Skeletal muscle cell (primary cell): Measurements from ENCODE around the gene CRAT.

Experiments
- DNase-seq: peaks from one replicate; pipeline ENCODE4 v3.0.0-alpha.2; 2010; ENCODE audit warnings: low read depth
- H3K4me3 ChIP-seq: 2 replicates; pipeline ENCODE4 v1.5.1; 2011; ENCODE audit warnings: low read depth, mild to moderate bottlenecking, control low read depth, low read length, moderate library complexity

The CRAT gene

DNA sequence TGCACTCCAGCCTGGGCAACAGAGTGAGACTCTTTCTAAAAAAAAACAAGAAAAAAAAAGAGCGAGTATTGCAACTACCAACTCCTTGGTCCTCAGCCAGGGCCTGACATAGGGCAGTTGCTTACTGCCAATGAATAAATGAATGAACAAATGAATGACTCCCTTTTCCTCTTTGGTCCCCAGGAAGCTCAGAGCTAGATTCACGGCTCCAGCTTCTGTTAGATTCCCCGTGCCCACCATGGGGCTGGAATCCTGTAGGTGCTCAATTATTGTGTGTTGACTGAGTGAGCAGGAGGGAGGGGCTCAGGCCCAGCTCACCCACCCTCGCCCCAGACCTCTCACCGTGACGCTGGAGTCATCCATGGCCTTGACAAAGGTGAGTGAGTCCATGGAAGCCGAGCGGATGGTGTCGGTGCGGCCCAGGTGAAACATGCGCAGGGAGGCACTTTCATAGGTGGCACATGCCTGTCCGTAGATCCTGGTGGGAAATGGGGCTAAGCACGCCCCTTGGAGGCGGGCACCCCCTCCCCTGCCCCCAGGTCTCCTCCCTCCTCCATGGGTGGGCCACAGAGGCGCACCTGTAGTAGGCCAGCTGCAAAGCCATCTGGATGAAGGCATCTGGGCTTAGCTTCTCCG lies 12.8 kb downstream of the CRAT start:
- no peak for DNase-seq
- H3K4me3 ChIP-seq: no peak overlapping the region

DNA sequence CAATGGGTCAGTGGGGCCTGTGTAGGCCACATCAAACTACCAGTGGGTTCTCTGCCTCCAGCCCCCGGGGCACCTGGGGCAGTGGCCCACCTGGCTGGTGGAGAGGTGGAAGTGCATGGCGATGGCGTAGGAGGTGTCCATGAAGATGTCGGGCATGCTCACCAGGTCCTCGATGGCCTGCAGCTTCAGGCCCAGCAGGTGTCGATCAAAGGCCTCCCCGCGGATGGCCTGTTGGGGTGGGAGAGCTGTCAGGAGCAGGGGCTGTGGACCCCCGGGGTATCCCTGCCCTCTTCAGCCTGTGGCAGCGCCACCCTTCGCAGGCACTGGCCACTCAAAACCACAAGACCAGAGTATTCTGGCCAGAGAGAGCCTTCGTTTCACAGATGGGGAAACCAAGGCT lies 14.7 kb downstream of the CRAT start:
- no peak overlapping the region for H3K4me3 ChIP-seq
- DNase-seq: no peak

DNA sequence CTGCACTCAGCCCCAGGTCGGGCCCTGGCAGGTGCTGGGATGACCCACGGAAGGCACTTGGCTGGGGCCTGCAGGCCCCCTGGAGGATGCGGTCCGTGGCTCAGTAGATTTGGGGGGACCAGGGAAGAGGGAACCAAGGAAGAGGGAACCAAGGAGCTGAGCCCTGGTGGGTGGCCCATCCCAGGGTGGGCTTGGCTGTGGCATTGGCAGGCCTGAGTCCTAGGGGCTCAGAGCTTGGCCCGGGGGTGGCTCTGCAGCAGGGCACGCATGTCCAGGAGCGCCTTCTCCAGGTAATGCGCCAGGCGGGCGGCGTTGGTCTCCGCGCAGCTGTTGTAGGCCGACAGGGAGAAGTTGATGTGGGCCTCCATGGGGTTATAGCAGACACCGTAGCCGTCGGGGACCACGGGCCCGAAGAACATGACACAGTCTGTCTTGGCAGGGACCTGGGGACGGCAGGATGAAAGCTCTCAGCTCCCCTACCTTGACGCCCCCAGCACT lies 15.4 kb downstream of the CRAT start:
- H3K4me3 ChIP-seq: no peak overlapping the region
- DNase-seq: no peak

DNA sequence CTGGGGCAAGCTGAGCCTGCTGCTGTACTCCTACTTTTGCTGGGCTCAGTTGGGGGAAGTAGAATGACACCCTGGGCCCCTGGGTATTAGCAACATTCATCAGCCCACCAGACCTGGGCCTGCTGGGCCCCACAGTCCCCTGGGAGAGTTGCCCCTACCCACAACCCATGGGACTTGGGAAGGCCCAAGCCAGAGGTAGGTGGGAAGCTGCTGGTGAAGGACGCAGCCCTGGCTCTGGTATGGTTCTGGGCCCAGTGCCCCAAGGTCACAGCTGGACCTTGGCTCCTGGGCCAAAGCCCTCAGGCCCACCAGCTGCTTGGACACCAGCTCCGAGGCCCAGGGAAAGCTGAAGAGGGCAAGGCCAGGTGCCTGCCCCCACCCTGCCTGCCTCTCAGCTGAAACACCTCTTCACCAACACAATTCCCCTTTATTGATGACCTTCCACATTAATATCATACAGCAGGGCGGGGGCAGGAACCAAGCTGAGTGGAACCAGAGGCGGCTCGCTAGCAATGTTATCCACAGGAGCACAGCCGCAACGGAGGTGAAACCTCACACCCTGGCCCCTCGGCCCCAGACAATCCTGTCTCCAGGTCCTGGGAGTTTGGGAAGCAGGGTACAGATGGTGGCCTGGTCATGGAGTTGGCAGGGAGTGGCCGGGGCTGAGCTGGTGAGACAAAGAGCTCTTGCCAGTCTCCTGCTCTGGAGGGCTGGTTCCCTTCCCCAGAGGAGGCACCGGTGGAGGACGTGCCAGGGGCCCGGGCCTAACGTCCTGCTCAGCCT lies 16.0 kb downstream of the CRAT start:
- no peak overlapping the region for H3K4me3 ChIP-seq
- DNase-seq: no peak

DNA sequence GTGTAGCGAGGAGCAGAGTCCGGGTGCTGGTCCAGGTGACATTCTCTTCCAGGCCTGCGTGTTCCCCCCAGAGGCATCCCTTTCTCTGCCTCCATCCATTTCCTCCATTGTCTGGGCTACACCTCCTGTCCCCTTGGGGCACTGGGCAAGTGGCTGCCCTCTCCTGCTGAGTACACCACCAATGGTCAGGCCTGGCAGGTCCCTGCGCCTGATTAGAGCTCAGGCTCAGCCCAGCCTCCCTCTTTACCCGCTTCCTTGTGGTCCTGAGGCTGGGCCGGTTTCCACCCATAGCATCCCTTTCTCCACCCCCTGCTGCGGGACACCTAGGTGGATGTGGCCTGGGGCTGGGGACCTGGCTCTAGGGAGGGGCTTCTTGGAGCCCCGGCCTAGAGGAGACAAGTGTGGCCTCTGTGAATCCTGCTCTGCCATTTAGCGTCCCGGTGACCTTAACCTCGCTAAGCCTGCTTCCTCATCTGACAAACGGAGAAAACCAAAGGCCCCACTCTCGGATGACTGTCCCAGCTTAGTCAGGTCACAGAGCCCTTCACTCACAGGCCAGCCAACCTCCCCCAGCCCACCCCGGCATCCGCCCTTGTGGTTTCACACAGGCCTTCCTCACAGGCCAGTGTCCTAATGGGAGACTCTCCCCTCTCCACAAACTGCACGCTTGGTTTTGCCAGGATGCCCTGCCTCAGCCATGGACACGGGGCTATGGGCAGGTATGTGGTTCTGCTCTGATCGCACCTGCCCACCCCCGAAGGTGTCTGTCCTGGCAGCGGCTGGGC lies 16.8 kb downstream of the CRAT start:
- no peak for DNase-seq
- H3K4me3 ChIP-seq: no peak overlapping the region

DNA sequence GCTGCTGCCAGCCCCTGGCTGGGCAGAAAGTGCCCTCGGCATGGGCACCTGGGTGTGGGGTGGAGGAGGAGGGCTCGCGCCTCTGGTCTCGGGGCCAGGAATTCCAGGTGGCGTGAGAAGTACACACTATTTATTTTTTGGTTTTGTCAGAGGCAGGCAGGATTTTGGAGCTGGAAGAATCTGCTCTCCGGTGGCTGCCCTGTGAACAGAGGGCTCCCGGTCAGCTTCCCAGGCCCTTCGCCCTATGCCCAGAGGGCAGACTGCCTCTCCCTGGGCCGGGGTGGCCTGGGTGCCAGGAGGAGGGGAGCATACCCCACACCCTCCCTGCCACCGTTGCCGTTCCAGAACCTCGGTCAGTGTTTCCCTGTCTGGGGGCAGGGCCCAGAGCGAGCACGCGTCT lies 21.3 kb downstream of the CRAT start:
- DNase-seq: no peak

DNA sequence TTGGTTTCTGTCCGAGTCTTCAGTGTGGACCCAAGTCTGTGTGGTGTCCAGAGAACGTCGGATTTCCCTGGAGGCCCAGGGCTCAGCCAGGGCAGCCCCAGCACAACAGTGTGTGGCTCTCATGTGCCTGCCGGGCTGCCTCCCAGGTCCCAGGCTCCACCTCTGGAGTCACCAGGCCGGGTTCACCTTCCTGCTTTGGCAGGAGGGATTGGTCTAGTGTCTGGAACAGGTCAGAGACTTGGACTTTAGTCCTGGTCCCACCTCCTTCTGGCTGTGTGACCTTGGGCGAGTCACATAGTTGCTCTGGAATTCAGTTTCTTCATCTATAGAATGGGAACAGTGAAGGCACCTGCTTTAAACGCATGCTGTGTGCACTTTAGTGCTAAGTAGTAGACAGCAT lies 26.5 kb downstream of the CRAT start:
- DNase-seq: no peak
- no peak overlapping the region for H3K4me3 ChIP-seq

More for the DNA sequence above, 21.3 kb downstream of the CRAT start:
- H3K4me3 ChIP-seq: no peak overlapping the region

DNA sequence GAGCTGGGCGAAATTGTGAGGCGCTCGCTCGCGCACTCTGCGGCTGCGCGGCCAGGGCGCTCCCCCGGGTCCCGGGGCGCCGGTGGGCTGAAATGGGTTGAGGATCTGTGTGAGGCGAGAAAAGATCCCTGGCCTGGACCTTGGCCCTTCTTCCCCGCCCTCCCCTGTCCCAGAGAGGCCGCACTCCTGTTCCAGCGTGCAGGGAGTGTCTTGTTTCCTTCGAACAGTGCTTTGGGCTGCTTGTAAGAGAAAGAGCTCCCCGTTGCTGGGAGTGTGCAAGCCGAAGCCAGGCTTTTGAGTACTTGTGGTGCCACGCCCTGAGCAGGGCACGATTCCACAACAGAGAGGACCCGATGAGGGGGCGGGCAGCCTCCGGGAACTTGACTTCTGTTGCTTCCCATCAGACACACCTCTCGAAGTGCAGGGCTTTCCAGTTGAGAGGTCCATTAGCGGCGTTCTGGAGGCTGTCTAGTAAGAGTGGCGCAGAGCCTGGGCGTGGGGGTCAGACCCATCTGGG lies 29.1 kb downstream of the CRAT start:
- DNase-seq: no peak
- peak overlapping the region; percentile 79 for H3K4me3 ChIP-seq

DNA sequence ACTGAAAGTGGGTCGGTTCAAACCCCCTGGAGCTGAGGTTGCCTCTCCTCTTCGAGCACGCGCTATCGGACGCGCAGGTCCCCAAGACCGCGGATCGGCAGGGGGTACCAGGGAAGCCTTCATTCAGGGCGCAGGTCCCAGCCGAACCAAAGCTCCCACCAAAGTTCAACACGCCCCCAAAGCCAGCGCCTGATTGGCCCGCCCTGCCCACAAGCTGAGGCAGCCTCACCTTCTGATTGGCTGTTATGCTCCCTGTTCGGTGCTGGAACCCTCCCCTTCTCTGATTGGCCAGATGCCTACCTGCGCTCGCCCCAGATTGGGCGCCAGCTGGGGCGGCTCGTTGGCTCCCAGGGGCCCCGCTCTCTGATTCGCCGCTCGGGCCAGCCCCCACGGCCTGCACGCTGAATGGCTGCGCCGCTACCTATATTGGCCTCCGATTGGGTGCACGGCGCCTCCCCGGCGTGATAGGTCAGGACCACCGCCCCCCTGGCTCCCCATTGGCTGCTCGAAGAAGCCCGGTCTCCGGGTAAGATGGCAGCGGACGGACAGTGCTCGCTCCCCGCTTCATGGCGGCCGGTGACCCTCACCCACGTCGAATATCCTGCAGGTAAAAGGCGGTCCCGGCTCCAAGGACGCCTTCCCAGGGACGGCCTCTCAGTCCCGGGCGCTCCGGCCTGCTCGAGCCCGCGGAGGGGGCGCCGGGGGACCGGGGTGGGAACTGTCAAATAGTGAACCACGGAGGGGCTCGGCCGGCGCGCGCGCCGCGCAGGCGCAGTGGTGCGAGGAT lies 29.8 kb downstream of the CRAT start, which contains the start of gene DOLPP1:
TSS of gene DOLPP1 (plus strand) at position 511 of the 787 bp plus-strand sequence. CDS start at position 532, 21 bp downstream.
- peak; percentile 99 for DNase-seq
- peak within 1 kb of the TSS; percentile 79 for H3K4me3 ChIP-seq

DNA sequence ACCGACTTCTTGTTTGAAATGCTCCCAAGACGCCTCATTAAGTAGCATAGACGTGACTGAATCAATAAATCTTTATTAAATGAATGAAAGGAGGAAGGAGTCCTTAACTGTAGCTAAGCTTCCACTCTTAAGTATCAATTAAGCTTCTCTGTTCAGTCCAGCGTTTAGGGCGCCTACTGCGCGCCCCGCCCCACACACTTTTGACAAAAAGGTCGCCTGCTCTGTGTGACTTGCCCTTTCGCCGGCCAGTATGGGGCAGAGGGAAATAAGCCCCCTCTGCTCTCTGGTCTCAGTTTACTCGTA lies 30.3 kb downstream of the CRAT start:
- DNase-seq: no peak
- peak overlapping the region; percentile 79 for H3K4me3 ChIP-seq

DNA sequence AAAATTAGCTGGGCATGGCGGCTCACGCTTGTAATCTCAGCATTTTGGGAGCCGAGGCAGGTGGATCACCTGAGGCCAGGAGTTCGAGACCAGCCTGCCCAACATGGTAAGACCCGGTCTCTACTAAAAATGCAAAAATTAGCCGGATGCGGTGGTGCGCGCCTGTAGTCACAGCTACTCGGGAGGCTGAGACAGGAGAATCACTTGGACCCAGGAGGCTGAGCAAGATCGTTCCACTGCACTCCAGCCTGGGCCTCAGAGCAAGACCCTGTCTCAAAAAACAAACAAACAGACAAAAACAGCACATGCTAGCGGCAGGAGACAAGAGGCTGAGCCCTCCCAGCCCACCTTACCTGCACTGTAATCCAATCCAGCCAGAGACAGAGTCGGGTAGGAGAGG lies 30.8 kb downstream of the CRAT start:
- no peak for DNase-seq
- peak overlapping the region; percentile 79 for H3K4me3 ChIP-seq

DNA sequence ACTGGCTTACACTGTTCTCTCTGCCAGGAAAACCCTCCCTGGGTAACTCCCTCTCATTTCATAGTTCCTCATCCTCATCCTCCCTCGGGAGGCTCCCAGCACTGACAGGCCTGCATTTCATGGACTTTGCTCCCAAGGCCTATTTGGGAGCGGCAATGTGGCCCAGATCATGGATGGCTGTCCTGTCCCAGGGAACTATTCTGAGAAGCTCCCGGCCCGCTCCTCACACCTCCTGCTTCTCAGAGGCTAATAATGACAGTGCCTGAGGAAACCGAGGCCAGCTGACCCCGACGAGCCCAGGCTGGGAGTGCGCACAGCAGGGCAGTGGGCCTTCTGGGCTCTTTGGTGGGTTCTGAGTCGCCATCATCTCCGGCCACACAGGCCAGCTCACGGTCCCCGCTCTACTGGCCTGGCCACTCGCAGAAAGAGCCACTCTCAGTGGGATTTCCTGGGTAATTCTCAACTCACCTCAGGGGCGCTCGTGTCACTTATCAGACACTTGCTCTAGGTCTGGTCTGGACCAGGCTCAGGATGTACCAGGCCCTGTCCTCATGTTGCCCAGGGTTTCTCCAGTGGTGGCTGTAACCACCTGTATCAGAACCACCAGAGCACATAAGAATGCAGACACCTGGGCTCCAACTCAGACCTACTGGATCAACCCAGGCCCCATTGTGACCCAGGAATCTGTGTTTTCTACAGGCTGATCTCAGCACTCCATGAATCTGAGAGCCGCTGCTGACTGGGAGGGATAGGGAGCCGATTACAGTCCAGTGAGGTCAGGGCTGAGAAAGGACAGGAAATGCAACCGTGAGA lies 31.7 kb downstream of the CRAT start:
- DNase-seq: no peak
- H3K4me3 ChIP-seq: no peak overlapping the region

DNA sequence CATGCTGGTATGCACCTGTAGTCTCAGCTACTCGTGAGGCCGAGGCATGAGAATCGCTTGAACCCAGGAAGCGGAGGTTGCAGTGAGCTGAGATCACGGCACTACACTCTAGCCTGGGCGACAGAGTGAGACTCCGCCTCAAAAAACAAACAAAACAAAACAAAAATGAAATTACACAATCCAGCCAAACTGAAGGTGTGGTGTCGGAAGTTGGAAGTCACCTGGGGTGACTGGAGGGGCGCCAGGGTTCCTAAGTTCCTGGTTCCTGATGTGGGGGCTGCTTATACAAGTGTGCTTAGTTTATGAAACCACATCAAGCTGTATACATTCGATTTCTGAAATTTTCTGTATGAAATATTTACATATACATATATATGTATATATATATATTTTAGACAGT lies 33.4 kb downstream of the CRAT start:
- no peak overlapping the region for H3K4me3 ChIP-seq
- no peak for DNase-seq

DNA sequence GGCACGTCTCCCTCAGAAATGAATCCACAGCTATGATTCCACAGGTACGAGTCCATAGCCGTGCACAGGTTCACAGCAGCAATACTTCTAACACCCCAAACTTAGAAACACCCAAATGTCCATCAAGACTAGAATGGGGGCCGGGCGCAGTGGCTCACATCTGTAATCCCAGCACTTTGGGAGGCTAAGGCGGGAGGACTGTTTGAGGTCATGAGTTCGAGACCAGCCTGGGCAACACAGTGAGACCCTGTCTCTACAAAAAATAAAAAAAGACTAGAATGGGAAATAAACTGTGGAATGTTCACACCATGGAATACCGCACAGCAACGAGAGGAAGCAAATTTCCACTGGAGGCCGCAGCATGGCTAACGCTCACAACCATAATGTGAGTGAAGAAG lies 34.0 kb downstream of the CRAT start:
- no peak for DNase-seq
- H3K4me3 ChIP-seq: no peak overlapping the region

DNA sequence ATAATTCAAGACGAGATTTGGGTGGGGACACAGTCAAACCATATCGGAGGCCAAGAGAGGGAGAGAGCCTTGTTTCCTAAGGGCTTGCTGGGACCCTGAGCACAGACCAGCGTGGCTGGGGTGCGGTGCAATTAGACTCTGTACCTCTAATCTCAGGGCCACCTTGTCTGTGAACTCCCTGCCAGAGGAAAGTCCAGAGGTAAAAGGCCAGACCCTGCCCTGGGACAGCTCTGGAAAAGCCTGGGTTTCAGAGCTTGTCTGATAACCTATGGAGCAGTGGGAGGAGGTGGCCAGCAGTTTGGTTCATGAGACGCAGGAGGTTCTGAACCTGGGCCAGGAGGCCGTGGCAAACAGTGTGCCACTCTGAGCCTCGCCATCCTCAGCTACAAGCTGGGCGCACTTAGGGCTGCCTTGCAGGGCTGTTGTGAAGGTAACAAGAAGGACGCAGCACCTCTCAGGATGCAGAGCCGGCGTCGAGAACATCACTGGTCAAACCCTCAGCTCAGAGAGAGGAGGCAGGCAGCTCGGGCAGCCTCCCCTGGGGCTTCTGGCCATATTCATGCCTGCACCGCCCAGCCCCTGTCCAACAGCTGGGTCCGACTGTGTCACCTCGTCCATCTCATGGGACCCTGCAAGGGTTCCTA lies 34.5 kb downstream of the CRAT start:
- DNase-seq: no peak
- no peak overlapping the region for H3K4me3 ChIP-seq

DNA sequence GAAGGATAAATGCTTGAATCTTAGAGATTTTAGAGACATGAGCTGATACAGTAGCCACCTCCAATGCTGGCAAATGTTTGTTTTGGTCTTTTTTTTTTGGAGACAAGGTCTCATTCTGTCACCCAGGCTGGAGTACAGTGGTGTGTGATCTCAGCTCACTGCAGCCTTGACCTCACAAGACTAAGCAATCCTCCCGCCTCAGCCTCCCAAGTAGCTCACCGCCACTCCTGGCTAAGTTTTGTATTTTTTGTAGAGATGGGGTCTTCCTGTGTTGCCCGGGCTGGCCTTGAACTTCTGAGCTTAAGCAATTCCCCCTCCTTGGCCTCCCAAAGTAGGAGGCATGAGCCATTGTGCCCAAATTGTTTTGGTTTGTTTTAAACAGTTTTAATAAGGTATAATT lies 36.5 kb downstream of the CRAT start:
- DNase-seq: no peak
- no peak overlapping the region for H3K4me3 ChIP-seq

DNA sequence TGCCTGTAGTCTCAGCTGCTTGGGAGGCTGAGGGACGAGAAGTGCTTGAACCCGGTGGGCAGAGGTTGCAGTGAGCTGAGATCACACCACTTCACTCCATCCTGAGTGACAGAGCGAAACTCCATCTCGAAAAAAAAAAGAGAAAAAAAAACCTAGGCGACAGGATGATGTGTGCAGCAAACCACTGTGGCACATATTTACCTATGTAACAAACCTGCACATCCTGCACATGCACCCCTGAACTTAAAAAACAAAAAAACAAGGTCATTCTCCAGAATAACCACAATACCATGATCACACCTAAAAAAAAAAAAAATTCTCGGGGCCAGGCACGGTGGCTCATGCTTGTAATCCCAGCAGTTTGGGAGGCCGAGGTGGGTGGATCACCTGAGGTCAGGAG lies 37.2 kb downstream of the CRAT start:
- no peak overlapping the region for H3K4me3 ChIP-seq
- DNase-seq: no peak

DNA sequence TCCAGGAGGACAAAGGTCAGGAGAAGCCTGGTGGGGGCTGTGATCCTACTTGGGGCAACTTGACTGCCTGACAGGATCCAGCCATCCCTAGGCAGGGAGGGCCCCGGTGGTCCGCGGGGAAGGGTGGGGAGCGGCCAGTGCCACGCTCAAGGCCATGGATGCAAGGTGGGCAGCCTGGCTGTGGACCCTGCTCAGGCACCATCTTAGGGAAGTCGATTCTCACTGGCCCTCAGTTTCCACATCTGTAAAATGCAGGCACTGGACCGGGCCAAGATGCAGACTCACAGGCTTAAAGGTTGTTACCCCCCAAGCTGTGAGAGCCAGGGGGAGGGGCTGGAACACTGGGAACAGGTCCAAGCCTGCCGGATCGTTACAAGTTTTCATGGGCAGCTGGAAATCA lies 38.4 kb downstream of the CRAT start:
- DNase-seq: no peak

More for the DNA sequence above, 38.4 kb downstream of the CRAT start:
- no peak overlapping the region for H3K4me3 ChIP-seq
